VCaP (cell line): ENCODE measurements around the gene PBLD.
A peak's percentile ranks its signal among the peaks of the same experiment; 100 is the strongest.

ENCODE experiments used
- H3K27ac ChIP-seq: fragments of 450-650 bp; 2 replicates; pipeline ENCODE4 v1.5.1; 2017
- TF ChIP-seq, protein P1 (sequence below): fragments of 450-650 bp; conservative IDR thresholded peaks from 2 replicates; pipeline ENCODE4 v1.5.1; 2017; ENCODE audit warnings: mild to moderate bottlenecking, moderate library complexity

The PBLD gene

GRCh38 chr10:68359189-68359588, 26.5 kb upstream of the PBLD start:
- TF ChIP-seq, protein P1, sequence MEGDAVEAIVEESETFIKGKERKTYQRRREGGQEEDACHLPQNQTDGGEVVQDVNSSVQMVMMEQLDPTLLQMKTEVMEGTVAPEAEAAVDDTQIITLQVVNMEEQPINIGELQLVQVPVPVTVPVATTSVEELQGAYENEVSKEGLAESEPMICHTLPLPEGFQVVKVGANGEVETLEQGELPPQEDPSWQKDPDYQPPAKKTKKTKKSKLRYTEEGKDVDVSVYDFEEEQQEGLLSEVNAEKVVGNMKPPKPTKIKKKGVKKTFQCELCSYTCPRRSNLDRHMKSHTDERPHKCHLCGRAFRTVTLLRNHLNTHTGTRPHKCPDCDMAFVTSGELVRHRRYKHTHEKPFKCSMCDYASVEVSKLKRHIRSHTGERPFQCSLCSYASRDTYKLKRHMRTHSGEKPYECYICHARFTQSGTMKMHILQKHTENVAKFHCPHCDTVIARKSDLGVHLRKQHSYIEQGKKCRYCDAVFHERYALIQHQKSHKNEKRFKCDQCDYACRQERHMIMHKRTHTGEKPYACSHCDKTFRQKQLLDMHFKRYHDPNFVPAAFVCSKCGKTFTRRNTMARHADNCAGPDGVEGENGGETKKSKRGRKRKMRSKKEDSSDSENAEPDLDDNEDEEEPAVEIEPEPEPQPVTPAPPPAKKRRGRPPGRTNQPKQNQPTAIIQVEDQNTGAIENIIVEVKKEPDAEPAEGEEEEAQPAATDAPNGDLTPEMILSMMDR, result no peak
- H3K27ac ChIP-seq, result no peak overlapping the region

GRCh38 chr10:68353537-68353936, 20.8 kb upstream of the PBLD start:
- no peak overlapping the region for H3K27ac ChIP-seq
- TF ChIP-seq, protein P1, result no peak

DNA sequence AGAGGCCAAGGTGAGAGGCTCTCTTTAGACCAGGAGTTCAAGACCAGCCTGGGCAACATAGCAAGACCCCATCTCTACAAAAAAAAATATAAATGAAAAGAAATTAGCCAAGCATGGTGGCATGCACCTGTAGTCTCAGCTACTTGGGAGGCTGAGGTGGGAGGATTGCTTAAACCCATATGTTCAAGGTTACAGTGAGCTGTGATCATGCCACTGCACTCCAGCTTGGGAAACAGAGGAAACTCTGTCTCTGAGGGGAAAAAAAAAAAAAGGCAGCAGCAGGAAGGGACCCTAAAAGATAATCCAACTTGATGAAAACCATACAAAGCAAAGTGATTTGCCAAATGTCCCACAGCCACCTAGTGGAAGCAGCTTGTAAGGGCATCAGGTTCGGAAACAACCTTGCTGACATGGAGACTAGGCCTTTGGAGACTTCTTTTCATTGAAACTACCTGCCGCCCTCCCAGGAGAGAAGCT, 15.6 kb upstream of the PBLD start:
- H3K27ac ChIP-seq, result no peak overlapping the region
- TF ChIP-seq, protein P1, result peak; percentile 80

- TF ChIP-seq, protein P1, result no peak
- H3K27ac ChIP-seq, result no peak overlapping the region
These were observed 14.0 kb upstream of the PBLD start for GRCh38 chr10:68346774-68347173.

DNA sequence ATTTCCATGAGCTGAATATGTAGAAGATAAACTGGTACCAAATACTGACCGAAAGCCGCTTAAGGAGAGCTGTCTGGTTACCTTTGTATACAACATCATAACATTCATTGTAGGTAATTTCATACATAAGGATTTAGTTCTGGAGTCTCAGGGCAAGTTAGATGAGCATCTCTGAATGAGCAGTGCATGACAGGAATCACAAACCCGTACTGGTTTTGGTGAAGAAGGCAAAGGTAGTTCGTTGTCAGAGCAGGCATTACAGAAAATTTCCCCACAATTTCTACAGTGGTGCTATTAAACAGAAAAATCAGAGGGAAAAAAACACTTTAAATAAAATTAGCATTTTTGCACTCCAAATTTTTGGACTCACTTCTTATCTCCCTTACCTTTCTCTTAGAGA, 12.9 kb upstream of the PBLD start:
- TF ChIP-seq, protein P1, result no peak

DNA sequence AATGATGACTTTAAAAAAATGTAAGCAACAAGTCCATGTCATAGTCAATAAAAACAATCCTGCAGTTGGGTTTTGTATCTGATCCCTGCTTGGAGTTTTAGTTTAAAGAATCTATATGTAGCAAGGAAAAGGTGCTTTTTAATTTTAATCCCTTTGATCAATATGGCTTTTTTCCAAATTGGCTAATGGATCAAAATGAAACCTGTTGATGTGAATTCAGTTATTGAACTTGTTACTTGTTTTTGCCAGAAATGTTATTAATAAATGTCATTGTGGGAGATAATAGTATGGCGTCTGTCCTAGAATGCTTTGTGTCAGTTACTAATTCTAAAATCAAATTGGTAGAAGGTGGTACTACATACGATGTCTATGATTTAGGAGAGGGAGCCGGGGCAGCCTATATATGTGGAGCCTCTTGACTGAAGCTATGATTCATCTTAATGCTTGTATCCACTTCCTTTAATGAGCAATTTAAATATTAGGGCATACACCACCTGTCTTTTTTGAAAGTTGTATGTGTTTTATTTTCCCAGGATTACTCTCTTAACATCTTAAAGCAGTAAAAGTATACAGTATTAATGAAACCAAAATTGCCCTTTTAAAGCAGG, 10.3 kb upstream of the PBLD start:
- TF ChIP-seq, protein P1, result no peak
- no peak overlapping the region for H3K27ac ChIP-seq

More for the DNA sequence above, 12.9 kb upstream of the PBLD start:
- H3K27ac ChIP-seq, result no peak overlapping the region

- TF ChIP-seq, protein P1, result no peak
- no peak overlapping the region for H3K27ac ChIP-seq
These were observed 7.8 kb upstream of the PBLD start for GRCh38 chr10:68340358-68341080.
